Measurements from ENCODE around the gene GGA3. TPM values are rescaled to one million over a fixed set of nuclear protein-coding genes. Genes with fewer than 3 reads are reported as not detected.
"Not testable (repeated sequence)": the region's sequence is repeated elsewhere in the genome, so short reads cannot be mapped to it uniquely, and the experiment has no call there.

The GGA3 gene
- polyA plus RNA-seq, 3 donors = 36.1 to 45.8 (median 38.3) TPM

GRCh38 chr17:75225016-75225415 is 36.4 kb downstream of the GGA3 start:
- DNase-seq (ENCODE audit: low read depth in 3 of 3, low spot score in 2 of 3) = no peak

- DNase-seq (ENCODE audit: low read depth in 3 of 3, low spot score in 2 of 3) = no peak
Measured at GRCh38 chr17:75219815-75220214, 41.6 kb downstream of the GGA3 start.

GRCh38 chr17:75218131-75218530 is 43.3 kb downstream of the GGA3 start:
- no peak for DNase-seq (ENCODE audit: low read depth in 3 of 3, low spot score in 2 of 3)

GRCh38 chr17:75209061-75209460 is 52.3 kb downstream of the GGA3 start:
- DNase-seq (ENCODE audit: low read depth in 3 of 3, low spot score in 2 of 3) = no peak

- DNase-seq (ENCODE audit: low read depth in 3 of 3, low spot score in 2 of 3) = no peak
Measured at GRCh38 chr17:75208161-75208560, 53.2 kb downstream of the GGA3 start.

- DNase-seq (ENCODE audit: low read depth in 3 of 3, low spot score in 2 of 3) = no peak
Measured at GRCh38 chr17:75207760-75208159, 53.6 kb downstream of the GGA3 start.

- not testable (repeated sequence) for DNase-seq (ENCODE audit: low read depth in 3 of 3, low spot score in 2 of 3)
Measured at GRCh38 chr17:75207050-75207407, 54.4 kb downstream of the GGA3 start.

- DNase-seq (ENCODE audit: low read depth in 3 of 3, low spot score in 2 of 3) = no peak
Measured at GRCh38 chr17:75205793-75206163, 55.6 kb downstream of the GGA3 start.

GRCh38 chr17:75205037-75205792 is 56.2 kb downstream of the GGA3 start, which contains the start of gene NUP85:
Gene NUP85 (plus strand): TSS chr17:75205679. CDS start chr17:75205762, 83 bp downstream.
- peak; percentile 87 to 89 (median 89) for DNase-seq (ENCODE audit: low read depth in 3 of 3, low spot score in 2 of 3)

- no peak for DNase-seq (ENCODE audit: low read depth in 3 of 3, low spot score in 2 of 3)
Measured at GRCh38 chr17:75199886-75200618, 61.4 kb downstream of the GGA3 start.

- no peak for DNase-seq (ENCODE audit: low read depth in 3 of 3, low spot score in 2 of 3)
Measured at GRCh38 chr17:75194879-75195278, 66.5 kb downstream of the GGA3 start.

- no peak for DNase-seq (ENCODE audit: low read depth in 3 of 3, low spot score in 2 of 3)
Measured at GRCh38 chr17:75191584-75191983, 69.8 kb downstream of the GGA3 start.

- DNase-seq (ENCODE audit: low read depth in 3 of 3, low spot score in 2 of 3) = no peak
Measured at GRCh38 chr17:75188614-75189013, 72.8 kb downstream of the GGA3 start.

Other genes starting within 250 kb of the GGA3 start
- gene MRPL58, start 248.9 kb downstream of the GGA3 start, polyA plus RNA-seq (ENCODE audit: insufficient read length in 3 of 3) = 10 to 100 TPM; 24.1 to 28.1 (median 27.5) TPM
- 100 to 1,000 TPM; 344 to 358 (median 352) TPM for gene ATP5PD, start 214.6 kb downstream of the GGA3 start, polyA plus RNA-seq (ENCODE audit: insufficient read length in 3 of 3)
- 10 to 100 TPM; 32.4 to 33.9 (median 33.3) TPM for gene KCTD2, start 214.4 kb downstream of the GGA3 start, polyA plus RNA-seq (ENCODE audit: insufficient read length in 3 of 3)
- gene SLC16A5, start 173.7 kb downstream of the GGA3 start, polyA plus RNA-seq (ENCODE audit: insufficient read length in 3 of 3) = 10 to 100 TPM; 21.1 to 24.8 (median 23.6) TPM
- 10 to 100 TPM; 15.4 to 18.8 (median 16.3) TPM for gene ARMC7, start 151.6 kb downstream of the GGA3 start, polyA plus RNA-seq (ENCODE audit: insufficient read length in 3 of 3)
- 10 to 100 TPM; 43.8 to 51.4 (median 47.2) TPM for gene NT5C, start 129.9 kb downstream of the GGA3 start, polyA plus RNA-seq (ENCODE audit: insufficient read length in 3 of 3)
- gene JPT1, start 107.1 kb downstream of the GGA3 start, polyA plus RNA-seq (ENCODE audit: insufficient read length in 3 of 3) = 10 to 100 TPM; 79.8 to 83.9 (median 83.4) TPM
- gene SUMO2, start 78.6 kb downstream of the GGA3 start, polyA plus RNA-seq (ENCODE audit: insufficient read length in 3 of 3) = 100 to 1,000 TPM; 708 to 791 (median 788) TPM
- gene NUP85, start 55.9 kb downstream of the GGA3 start, polyA plus RNA-seq (ENCODE audit: insufficient read length in 3 of 3) = 10 to 100 TPM; 62.6 to 69.3 (median 65.0) TPM
- 10 to 100 TPM; 78.7 to 87.0 (median 84.2) TPM for gene MRPS7, start 273 bp upstream of the GGA3 start, polyA plus RNA-seq (ENCODE audit: insufficient read length in 3 of 3)
- gene MIF4GD, start 9.6 kb upstream of the GGA3 start, polyA plus RNA-seq (ENCODE audit: insufficient read length in 3 of 3) = 10 to 100 TPM; 20.0 to 23.3 (median 22.4) TPM
- gene SLC25A19, start 27.8 kb upstream of the GGA3 start, polyA plus RNA-seq (ENCODE audit: insufficient read length in 3 of 3) = 10 to 100 TPM in 1 of 3 donors, 1 to 10 TPM in 2; 5.6 to 10.8 (median 7.4) TPM
- gene GRB2, start 144.1 kb upstream of the GGA3 start, polyA plus RNA-seq (ENCODE audit: insufficient read length in 3 of 3) = 100 to 1,000 TPM; 102 to 107 (median 106) TPM
- 10 to 100 TPM; 79.0 to 91.0 (median 80.9) TPM for gene TMEM94, start 195.0 kb upstream of the GGA3 start, polyA plus RNA-seq (ENCODE audit: insufficient read length in 3 of 3)